D721Med (cell line): ENCODE data around the gene APOBEC3F.

Experiments
- DNase-seq: peaks from one replicate; pipeline ENCODE4 v3.0.0; 2011; ENCODE audit warnings: low spot score; ENCODE audit not compliant: insufficient read length
- FAIRE-seq: peaks from 2 replicates; lab custom pipeline; 2011; peaks lifted over from hg19 to GRCh38; lab: Jason Lieb, UNC
- CTCF ChIP-seq: IDR thresholded peaks from 2 replicates; pipeline ENCODE4 v1.5.1; 2012; ENCODE audit warnings: mild to moderate bottlenecking, control low read depth; ENCODE audit not compliant: insufficient read depth; ENCODE audit errors: missing control alignments

Gene APOBEC3F

GRCh38 chr22:39092111-39092862 lies 51.6 kb downstream of the APOBEC3F start:
- DNase-seq (no peak), FAIRE-seq (no peak)
- no peak for TF ChIP-seq CTCF

- FAIRE-seq (no peak), DNase-seq (no peak)
- TF ChIP-seq CTCF: no peak
These were observed 54.2 kb downstream of the APOBEC3F start for GRCh38 chr22:39094717-39095389.

GRCh38 chr22:39095971-39096370 lies 55.3 kb downstream of the APOBEC3F start:
- no peak for FAIRE-seq
- DNase-seq: no peak
- TF ChIP-seq CTCF: no peak

- FAIRE-seq (no peak), DNase-seq (no peak)
- TF ChIP-seq CTCF: no peak
These were observed 56.7 kb downstream of the APOBEC3F start, which contains the start of gene APOBEC3H for GRCh38 chr22:39097098-39098020. TSS of gene APOBEC3H (plus strand) at chr22:39097244. CDS start at chr22:39100279, 3,035 bp downstream.

GRCh38 chr22:39098026-39098425 lies 57.4 kb downstream of the APOBEC3F start:
- DNase-seq: no peak
- no peak for TF ChIP-seq CTCF
- FAIRE-seq: no peak

- TF ChIP-seq CTCF: no peak
- no peak for DNase-seq
- FAIRE-seq: no peak
These were observed 57.9 kb downstream of the APOBEC3F start for GRCh38 chr22:39098576-39098975.
